A172 (cell line): ENCODE data around the gene TMEM164. TPM values are rescaled to one million over a fixed set of nuclear protein-coding genes. Genes with fewer than 3 reads are reported as not detected.
A peak's percentile ranks its signal among the peaks of the same experiment; 100 is the strongest.

ENCODE experiments used
- DNase-seq: peaks from one replicate; pipeline ENCODE4 v3.0.0-alpha.2; 2015; ENCODE audit warnings: low spot score
- total RNA-seq: library from RNA; depleted of rRNA; stranded (reverse); fragments of >200 nt; shearing (Covaris generic); gene quantifications from 2 replicates; pipeline ENCODE4 v1.2.3, GENCODE V29; 2014

The TMEM164 gene
- total RNA-seq, 1 experiment from 2014 or later = 9.6 TPM

- DNase-seq = no peak
Measured at GRCh38 chrX:110167952-110168451, 165.1 kb downstream of the TMEM164 start.

DNA sequence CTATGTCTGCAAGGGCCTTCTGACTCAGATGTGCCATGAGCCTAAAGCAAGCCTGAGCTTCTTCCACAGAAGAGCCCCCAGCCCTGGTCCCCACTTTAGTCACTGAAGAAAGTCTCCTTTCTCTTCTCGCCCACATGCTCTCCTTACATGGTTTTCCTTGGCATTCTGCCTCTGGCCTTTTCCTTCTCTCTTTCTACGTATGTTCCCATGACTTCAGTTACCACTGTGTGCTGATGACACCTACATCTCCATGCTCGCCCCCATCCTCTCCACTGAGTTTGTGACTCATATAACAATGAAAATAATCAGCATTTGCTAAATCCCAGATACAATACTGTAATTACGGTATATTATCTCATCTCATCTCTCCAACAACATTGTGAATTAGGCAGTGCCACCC lies 165.7 kb downstream of the TMEM164 start:
- no peak for DNase-seq

DNA sequence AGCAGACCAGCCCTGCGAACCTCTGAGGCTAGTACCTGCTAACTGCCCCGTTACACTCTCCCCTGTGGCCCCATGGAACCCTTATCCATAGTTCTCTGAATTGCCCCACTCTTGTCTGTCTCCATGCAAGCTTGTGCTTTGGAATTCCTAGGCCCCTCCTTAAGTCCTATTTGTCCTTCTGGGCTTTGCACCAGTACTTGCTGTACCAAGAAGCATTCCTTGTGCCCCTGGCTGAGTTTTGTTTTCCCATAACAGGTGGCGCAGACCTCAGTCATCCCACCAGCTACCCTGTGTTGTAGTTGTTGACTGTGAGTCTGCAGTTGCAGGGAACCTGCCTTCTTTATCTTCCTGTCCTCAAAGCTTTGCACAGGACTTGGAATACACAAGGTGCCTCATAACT lies 167.1 kb downstream of the TMEM164 start:
- no peak for DNase-seq

DNA sequence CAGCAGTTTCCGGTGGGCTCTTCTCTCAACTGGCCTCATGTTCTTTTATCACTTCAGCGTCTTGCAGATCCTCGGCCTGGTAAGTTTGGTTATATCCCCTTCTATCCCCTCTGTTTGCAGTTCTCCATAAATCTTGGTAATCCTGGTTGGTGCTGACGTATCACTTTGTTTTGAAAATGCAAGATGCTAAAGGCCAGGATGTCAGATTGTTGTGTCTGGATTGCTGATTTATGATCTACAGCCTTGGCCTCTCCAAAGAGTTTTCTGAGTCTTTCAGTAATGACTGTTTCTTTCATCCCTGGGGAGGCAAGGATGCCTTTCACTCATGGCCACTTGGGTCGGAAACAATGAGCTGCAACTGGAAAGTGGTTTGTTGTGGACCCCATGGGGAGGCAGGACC lies 168.5 kb downstream of the TMEM164 start:
- no peak for DNase-seq

GRCh38 chrX:110172215-110172614 lies 169.3 kb downstream of the TMEM164 start:
- no peak for DNase-seq

GRCh38 chrX:110173192-110174175 lies 170.6 kb downstream of the TMEM164 start:
- DNase-seq = no peak

GRCh38 chrX:110175146-110175545 lies 172.2 kb downstream of the TMEM164 start:
- DNase-seq = no peak

DNA sequence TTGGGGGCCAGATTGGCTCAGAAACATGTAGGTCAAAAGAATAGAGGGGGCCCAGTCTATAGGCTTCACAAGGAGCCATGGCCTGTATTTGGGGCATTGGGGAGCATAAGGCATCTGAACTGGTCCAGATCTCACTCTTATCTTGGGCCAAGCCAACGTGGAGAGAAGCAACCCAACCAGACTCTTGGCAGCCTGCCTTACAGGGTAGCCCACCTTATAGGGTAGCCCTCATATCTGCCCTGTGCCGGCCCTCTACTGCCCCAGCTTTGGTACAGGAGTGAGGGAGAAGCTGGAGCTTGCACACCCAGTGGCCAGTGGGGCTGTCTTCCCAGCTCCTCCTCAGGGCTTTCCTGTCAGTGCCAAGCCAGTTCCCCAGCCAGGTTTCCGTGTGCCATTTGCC lies 172.8 kb downstream of the TMEM164 start:
- DNase-seq = no peak

- DNase-seq = no peak
Measured at GRCh38 chrX:110178179-110178865, 175.4 kb downstream of the TMEM164 start.

- DNase-seq = peak; percentile 52
Measured at GRCh38 chrX:110180176-110180927, 177.4 kb downstream of the TMEM164 start.

- peak; percentile 44 for DNase-seq
Measured at GRCh38 chrX:110180928-110181310, 178.0 kb downstream of the TMEM164 start.

DNA sequence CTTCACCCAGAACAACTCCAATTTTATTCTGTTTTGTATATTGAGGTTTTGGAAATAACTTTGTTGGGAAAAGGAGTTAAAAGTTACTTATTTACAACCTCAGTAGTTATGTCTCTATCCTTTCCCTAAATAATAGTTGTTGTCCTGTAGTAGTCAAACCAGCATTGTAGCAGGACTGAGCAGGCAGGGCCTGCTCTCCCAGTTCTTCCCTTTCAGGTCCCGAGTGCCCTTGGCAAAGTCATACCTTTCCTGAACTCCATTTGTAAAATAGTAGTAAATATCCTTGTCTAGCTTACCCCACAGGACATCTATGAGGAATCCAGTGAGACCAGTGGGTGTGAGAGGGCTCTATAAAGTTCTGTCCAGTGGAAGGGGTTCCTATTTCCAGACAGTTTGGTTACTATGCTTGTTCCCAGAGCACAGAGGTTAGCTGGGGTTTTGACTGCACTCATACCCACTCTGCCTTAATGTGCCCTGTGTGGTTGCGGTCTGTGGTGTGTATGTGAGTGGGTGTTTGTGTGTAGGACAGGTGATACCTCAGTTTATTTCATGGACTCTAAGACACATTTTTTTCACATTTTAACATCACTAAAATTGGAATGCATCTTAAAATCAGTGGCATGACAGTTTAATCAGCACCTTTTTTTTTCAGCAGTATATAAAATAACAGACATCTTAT lies 178.7 kb downstream of the TMEM164 start:
- DNase-seq = no peak

DNA sequence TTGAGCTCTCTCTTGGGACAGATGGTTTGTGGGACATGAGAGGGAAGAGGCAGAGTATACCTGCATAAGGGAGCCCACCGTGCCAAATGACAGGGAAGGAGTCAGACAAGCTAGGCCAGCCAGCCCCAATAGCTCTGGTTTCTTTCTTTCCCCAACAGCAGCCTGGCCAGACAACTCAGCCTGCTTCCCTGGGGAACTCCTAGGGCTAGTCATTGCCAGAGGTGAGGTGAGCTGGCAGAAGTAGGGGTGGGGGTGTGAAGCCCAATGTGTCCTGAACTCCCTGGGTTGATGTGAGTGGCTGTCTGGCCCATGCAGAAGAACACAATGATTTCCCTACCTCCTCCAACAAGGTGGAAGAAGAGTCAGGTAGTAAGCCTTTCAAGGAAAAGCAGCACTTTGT lies 179.4 kb downstream of the TMEM164 start:
- DNase-seq = no peak

- no peak for DNase-seq
Measured at GRCh38 chrX:110182865-110183264, 180.0 kb downstream of the TMEM164 start.

GRCh38 chrX:110183314-110183713 lies 180.4 kb downstream of the TMEM164 start:
- no peak for DNase-seq

- no peak for DNase-seq
Measured at GRCh38 chrX:110188701-110189558, 186.0 kb downstream of the TMEM164 start.

DNA sequence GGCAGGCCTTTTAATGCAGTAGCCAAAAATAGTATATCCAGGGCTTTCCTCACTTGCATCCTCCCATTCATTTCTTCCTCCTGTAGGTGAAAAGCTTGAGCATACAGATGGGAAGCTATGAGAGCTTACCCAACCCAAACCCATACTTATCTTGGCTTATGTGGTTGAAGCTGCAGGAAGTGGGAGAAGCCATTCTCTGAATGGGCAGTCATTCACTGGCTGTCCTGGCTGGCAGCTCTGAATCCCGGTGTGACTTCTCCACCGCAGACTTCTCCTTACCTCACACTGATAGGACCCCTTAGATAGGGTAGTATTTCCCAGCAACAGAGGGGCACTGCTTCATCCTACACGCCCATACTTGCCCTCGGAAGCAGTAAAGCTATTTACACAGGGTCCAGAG lies 189.6 kb downstream of the TMEM164 start:
- no peak for DNase-seq

DNA sequence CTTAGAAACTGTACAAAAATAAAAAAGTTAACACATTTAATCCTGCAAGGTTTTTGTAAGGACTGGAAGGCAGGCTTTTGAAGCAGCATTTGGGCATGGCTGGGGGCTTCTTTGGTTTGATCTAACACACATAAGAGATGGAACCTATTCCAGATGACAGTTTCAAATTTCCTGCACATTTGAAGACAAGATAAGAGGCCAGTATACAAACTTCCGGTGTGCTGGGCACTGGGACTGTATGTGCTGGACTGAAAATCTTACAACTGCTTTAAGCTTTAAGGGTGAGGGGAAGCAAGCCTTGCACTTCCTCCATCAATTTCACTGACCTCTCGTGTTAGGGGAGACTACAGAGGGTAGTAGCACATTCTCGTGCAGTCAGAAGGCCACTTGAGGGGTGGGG lies 192.1 kb downstream of the TMEM164 start:
- no peak for DNase-seq

GRCh38 chrX:110201799-110202198 lies 198.9 kb downstream of the TMEM164 start:
- no peak for DNase-seq

GRCh38 chrX:110204986-110205385 lies 202.1 kb downstream of the TMEM164 start:
- DNase-seq = peak; percentile 6
